ENCODE measurements around the gene FAM161B.

Gene FAM161B

DNA sequence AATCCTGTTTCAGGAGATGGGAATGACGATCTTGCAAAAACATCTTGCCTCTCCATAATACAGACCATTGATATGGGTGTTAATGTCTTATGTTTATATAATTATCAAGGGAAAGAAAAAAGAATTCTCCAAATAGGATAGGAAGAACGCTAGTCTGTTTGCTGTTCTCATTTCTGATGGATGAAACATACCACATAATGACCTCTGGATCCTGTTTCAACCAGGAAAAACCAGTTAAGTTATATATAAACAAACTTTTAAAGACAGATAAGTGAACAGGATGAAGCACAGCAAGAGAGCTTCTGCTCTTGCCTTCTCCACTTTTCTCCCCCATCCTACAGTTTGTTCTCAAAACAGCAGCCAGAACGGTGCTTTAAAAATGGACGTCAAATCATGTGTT, 28.0 kb upstream of the FAM161B start:
- no peak overlapping the region for H3K4me3 ChIP-seq (ENCODE audit: low read depth, low read length)
- H3K4me1 ChIP-seq (ENCODE audit: control insufficient read depth, insufficient read depth, low read length, unreplicated experiment), result no peaks in the 10 kb centered on the region

DNA sequence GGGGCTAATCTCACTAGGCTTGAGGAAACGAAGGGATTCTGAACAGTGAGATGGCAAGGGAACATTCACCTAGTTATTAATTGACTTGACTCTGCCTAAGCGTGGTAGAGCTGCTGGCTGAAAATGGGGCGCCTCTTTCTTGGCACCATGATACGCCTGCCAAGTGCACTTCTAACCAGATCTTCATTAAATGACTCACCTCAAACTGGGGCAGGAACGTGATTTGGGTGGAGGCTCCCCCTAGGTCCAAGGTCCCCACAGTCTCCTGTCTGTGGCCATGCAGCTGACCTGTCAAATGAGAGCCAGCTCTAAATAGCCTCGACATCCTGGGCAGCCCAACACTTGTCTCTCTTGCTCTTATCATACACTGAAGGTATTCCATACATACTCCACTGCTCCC, 26.2 kb upstream of the FAM161B start:
- Histone ChIP-seq H3K4me1 (ENCODE audit: control insufficient read depth, insufficient read depth, low read length, unreplicated experiment) (no peaks in the 10 kb centered on the region), H3K4me3 (ENCODE audit: low read depth, low read length) (no peak overlapping the region), H3K36me3 (ENCODE audit: insufficient read depth, low read length) (no peaks in the 10 kb centered on the region; the same call in 1 of the 2 replicates), H3K27ac (ENCODE audit: low read depth, low read length) (no peak overlapping the region), H3K79me2 (ENCODE audit: control insufficient read depth, insufficient read depth, low read length, unreplicated experiment) (no peaks in the 10 kb centered on the region), H2AFZ (ENCODE audit: low read length, unreplicated experiment) (no peak overlapping the region), H3K27me3 (ENCODE audit: insufficient read depth, low read length) (no peaks in the 10 kb centered on the region)

More for the DNA sequence above, 28.0 kb upstream of the FAM161B start:
- Histone ChIP-seq H3K79me2 (ENCODE audit: control insufficient read depth, insufficient read depth, low read length, unreplicated experiment) (no peaks in the 10 kb centered on the region), H3K36me3 (ENCODE audit: insufficient read depth, low read length) (0 out of 2 replicates have a peak, but pooled peaks cover 2% of the 10 kb centered on the region), H2AFZ (ENCODE audit: low read length, unreplicated experiment) (no peak overlapping the region), H3K27me3 (ENCODE audit: insufficient read depth, low read length) (no peaks in the 10 kb centered on the region), H3K27ac (ENCODE audit: low read depth, low read length) (no peak overlapping the region)

GRCh38 chr14:73973497-73973896, 23.6 kb upstream of the FAM161B start:
- Histone ChIP-seq H3K27me3 (ENCODE audit: insufficient read depth, low read length) (no peaks in the 10 kb centered on the region), H2AFZ (ENCODE audit: low read length, unreplicated experiment) (no peak overlapping the region), H3K4me3 (ENCODE audit: low read depth, low read length) (no peak overlapping the region), H3K79me2 (ENCODE audit: control insufficient read depth, insufficient read depth, low read length, unreplicated experiment) (no peaks in the 10 kb centered on the region), H3K36me3 (ENCODE audit: insufficient read depth, low read length) (no peaks in the 10 kb centered on the region; the same call in 1 of the 2 replicates), H3K27ac (ENCODE audit: low read depth, low read length) (no peak overlapping the region), H3K4me1 (ENCODE audit: control insufficient read depth, insufficient read depth, low read length, unreplicated experiment) (no peaks in the 10 kb centered on the region)

- Histone ChIP-seq H2AFZ (ENCODE audit: low read length, unreplicated experiment) (no peak overlapping the region), H3K4me3 (ENCODE audit: low read depth, low read length) (no peak overlapping the region), H3K36me3 (ENCODE audit: insufficient read depth, low read length) (peaks cover 13% of the 10 kb centered on the region; the same call in 1 of the 2 replicates), H3K4me1 (ENCODE audit: control insufficient read depth, insufficient read depth, low read length, unreplicated experiment) (no peaks in the 10 kb centered on the region), H3K79me2 (ENCODE audit: control insufficient read depth, insufficient read depth, low read length, unreplicated experiment) (no peaks in the 10 kb centered on the region), H3K27me3 (ENCODE audit: insufficient read depth, low read length) (no peaks in the 10 kb centered on the region), H3K27ac (ENCODE audit: low read depth, low read length) (no peak overlapping the region)
Observed at GRCh38 chr14:73968885-73969284, 19.0 kb upstream of the FAM161B start.

GRCh38 chr14:73965216-73965615, 15.3 kb upstream of the FAM161B start:
- H3K27me3 ChIP-seq (ENCODE audit: insufficient read depth, low read length), result no peaks in the 10 kb centered on the region
- no peak overlapping the region for H2AFZ ChIP-seq (ENCODE audit: low read length, unreplicated experiment)
- no peak overlapping the region for H3K27ac ChIP-seq (ENCODE audit: low read depth, low read length)
- no peak overlapping the region for H3K4me3 ChIP-seq (ENCODE audit: low read depth, low read length)
- H3K79me2 ChIP-seq (ENCODE audit: control insufficient read depth, insufficient read depth, low read length, unreplicated experiment), result no peaks in the 10 kb centered on the region
- H3K4me1 ChIP-seq (ENCODE audit: control insufficient read depth, insufficient read depth, low read length, unreplicated experiment), result no peaks in the 10 kb centered on the region
- peaks cover 27% of the 10 kb centered on the region for H3K36me3 ChIP-seq (ENCODE audit: insufficient read depth, low read length)

GRCh38 chr14:73961192-73961591, 11.3 kb upstream of the FAM161B start:
- H2AFZ ChIP-seq (ENCODE audit: low read length, unreplicated experiment), result no peak overlapping the region
- no peaks in the 10 kb centered on the region for H3K4me1 ChIP-seq (ENCODE audit: control insufficient read depth, insufficient read depth, low read length, unreplicated experiment)
- H3K36me3 ChIP-seq (ENCODE audit: insufficient read depth, low read length), result peaks cover 37% of the 10 kb centered on the region
- no peaks in the 10 kb centered on the region for H3K79me2 ChIP-seq (ENCODE audit: control insufficient read depth, insufficient read depth, low read length, unreplicated experiment)
- no peaks in the 10 kb centered on the region for H3K27me3 ChIP-seq (ENCODE audit: insufficient read depth, low read length)
- no peak overlapping the region for H3K27ac ChIP-seq (ENCODE audit: low read depth, low read length)
- no peak overlapping the region for H3K4me3 ChIP-seq (ENCODE audit: low read depth, low read length)

DNA sequence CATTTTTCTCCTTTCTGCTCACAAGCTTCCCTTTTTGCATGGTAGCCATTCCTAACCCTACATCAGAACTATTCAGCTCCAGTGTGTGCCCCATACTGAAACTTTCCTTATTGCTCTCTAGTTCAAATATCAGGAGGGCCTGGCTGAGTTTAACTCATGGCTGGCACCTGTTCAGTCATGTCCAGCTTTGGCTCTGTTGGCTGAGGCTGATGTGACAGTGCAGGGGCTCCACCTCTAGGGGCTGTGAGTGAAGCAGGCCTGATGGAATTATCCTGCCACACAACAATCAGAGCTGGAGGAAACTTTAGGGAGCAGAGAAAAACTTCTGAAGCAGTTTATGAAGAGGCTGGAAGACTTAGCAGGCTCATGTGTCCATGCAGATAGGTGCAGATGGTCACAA, 8.7 kb upstream of the FAM161B start:
- no peak overlapping the region for H3K4me3 ChIP-seq (ENCODE audit: low read depth, low read length)
- H3K36me3 ChIP-seq (ENCODE audit: insufficient read depth, low read length), result peaks cover 28% of the 10 kb centered on the region
- no peaks in the 10 kb centered on the region for H3K27me3 ChIP-seq (ENCODE audit: insufficient read depth, low read length)
- H3K4me1 ChIP-seq (ENCODE audit: control insufficient read depth, insufficient read depth, low read length, unreplicated experiment), result no peaks in the 10 kb centered on the region
- no peaks in the 10 kb centered on the region for H3K79me2 ChIP-seq (ENCODE audit: control insufficient read depth, insufficient read depth, low read length, unreplicated experiment)
- H2AFZ ChIP-seq (ENCODE audit: low read length, unreplicated experiment), result no peak overlapping the region
- H3K27ac ChIP-seq (ENCODE audit: low read depth, low read length), result no peak overlapping the region

- Histone ChIP-seq H3K4me3 (ENCODE audit: low read depth, low read length) (no peak overlapping the region), H3K79me2 (ENCODE audit: control insufficient read depth, insufficient read depth, low read length, unreplicated experiment) (peaks cover 13% of the 10 kb centered on the region), H3K36me3 (ENCODE audit: insufficient read depth, low read length) (peaks cover 22% of the 10 kb centered on the region), H3K4me1 (ENCODE audit: control insufficient read depth, insufficient read depth, low read length, unreplicated experiment) (peaks cover 7% of the 10 kb centered on the region), H3K27me3 (ENCODE audit: insufficient read depth, low read length) (no peaks in the 10 kb centered on the region), H2AFZ (ENCODE audit: low read length, unreplicated experiment) (no peak overlapping the region), H3K27ac (ENCODE audit: low read depth, low read length) (no peak overlapping the region)
Observed at GRCh38 chr14:73955674-73956073, 5.8 kb upstream of the FAM161B start.

- Histone ChIP-seq H3K4me1 (ENCODE audit: control insufficient read depth, insufficient read depth, low read length, unreplicated experiment) (peaks cover 7% of the 10 kb centered on the region), H3K79me2 (ENCODE audit: control insufficient read depth, insufficient read depth, low read length, unreplicated experiment) (peaks cover 16% of the 10 kb centered on the region), H3K27me3 (ENCODE audit: insufficient read depth, low read length) (no peaks in the 10 kb centered on the region), H2AFZ (ENCODE audit: low read length, unreplicated experiment) (no peak overlapping the region), H3K27ac (ENCODE audit: low read depth, low read length) (no peak overlapping the region), H3K4me3 (ENCODE audit: low read depth, low read length) (no peak overlapping the region), H3K36me3 (ENCODE audit: insufficient read depth, low read length) (peaks cover 14% of the 10 kb centered on the region; the same call in 1 of the 2 replicates)
Observed at GRCh38 chr14:73953731-73954130, 3.8 kb upstream of the FAM161B start.

DNA sequence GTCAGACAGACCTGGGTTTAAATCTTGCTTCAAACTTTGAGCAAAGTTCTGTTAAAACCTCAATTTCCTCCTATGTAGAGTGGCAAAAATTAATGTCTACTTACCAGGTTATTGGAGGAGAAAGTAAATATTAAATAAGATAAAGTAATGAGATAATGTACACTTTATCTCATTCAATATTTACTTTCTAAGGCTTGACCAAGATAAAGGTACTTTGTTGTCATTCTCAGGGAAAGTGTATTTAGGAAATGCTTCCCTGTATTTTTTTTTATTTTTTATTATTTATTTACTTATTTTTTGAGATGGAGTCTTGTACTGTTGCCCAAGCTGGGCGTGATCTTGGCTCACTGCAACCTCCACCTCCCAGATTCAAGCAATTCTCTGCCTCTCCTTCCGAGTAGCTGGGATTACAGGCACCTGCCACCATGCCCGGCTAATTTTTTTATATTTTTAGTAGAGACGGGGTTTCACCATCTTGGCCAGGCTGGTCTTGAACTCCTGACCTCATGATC, 4.7 kb downstream of the FAM161B start:
- H3K27ac ChIP-seq (ENCODE audit: low read depth, low read length), result no peak overlapping the region
- H3K4me3 ChIP-seq (ENCODE audit: low read depth, low read length), result no peak overlapping the region
- H3K4me1 ChIP-seq (ENCODE audit: control insufficient read depth, insufficient read depth, low read length, unreplicated experiment), result peaks cover 15% of the 10 kb centered on the region
- no peaks in the 10 kb centered on the region for H3K27me3 ChIP-seq (ENCODE audit: insufficient read depth, low read length)
- no peak overlapping the region for H2AFZ ChIP-seq (ENCODE audit: low read length, unreplicated experiment)
- no peaks in the 10 kb centered on the region for H3K36me3 ChIP-seq (ENCODE audit: insufficient read depth, low read length)
- H3K79me2 ChIP-seq (ENCODE audit: control insufficient read depth, insufficient read depth, low read length, unreplicated experiment), result no peaks in the 10 kb centered on the region

DNA sequence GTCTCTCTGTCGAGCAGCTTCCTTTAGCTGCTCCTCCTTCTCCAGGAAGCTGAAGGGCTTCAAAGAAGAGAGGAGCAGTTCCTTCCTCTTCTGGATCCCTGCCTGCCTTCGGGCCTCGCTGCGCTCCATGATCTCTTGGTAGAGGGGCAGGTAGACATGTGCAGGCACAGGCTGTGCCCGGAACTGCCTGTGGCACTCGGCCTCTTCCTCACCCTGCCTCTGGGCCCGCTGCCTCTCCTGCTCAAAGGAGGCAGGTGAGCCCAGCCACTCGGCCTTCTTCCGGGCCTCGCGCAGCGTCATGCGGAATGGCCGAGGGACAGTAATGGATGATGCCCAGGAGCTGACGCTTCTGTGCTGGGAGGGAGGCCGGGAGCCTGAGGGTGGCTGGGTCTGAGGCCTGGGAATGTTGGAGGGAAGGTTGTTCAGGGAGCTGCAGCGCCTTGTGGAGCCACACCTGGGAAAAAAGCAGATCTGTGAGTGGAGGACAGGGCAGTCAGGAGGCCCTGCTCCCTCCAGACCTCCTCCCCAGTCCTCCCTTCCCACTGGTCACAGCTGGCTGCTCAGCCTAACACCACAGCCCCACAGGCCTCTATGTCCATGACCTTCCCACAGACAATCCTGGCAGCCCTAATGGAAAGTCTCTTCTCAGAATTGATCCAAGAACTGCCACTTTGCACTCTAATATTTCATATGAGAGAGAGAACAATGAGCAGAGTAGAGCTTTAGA, 5.3 kb downstream of the FAM161B start:
- no peaks in the 10 kb centered on the region for H3K79me2 ChIP-seq (ENCODE audit: control insufficient read depth, insufficient read depth, low read length, unreplicated experiment)
- no peak overlapping the region for H2AFZ ChIP-seq (ENCODE audit: low read length, unreplicated experiment)
- H3K36me3 ChIP-seq (ENCODE audit: insufficient read depth, low read length), result no peaks in the 10 kb centered on the region
- no peak overlapping the region for H3K27ac ChIP-seq (ENCODE audit: low read depth, low read length)
- H3K27me3 ChIP-seq (ENCODE audit: insufficient read depth, low read length), result no peaks in the 10 kb centered on the region
- H3K4me1 ChIP-seq (ENCODE audit: control insufficient read depth, insufficient read depth, low read length, unreplicated experiment), result peaks cover 15% of the 10 kb centered on the region
- no peak overlapping the region for H3K4me3 ChIP-seq (ENCODE audit: low read depth, low read length)

Data from ACC112 (cell line).